ENCODE results near the gene LYSMD4.

The LYSMD4 gene

GRCh38 chr15:99749386-99749785 is 16.1 kb upstream of the LYSMD4 start:
- TF ChIP-seq ARNTL (CRISPR knock-in tag; IDR thresholded peaks at IDR 0.05; ENCODE audit: borderline replicate concordance, low read depth) (no peak), OSR1 (CRISPR knock-in tag; IDR thresholded peaks at IDR 0.05) (no peak), TOX (CRISPR knock-in tag; IDR thresholded peaks at IDR 0.05; ENCODE audit: borderline replicate concordance) (no peak), ZNF8 (CRISPR knock-in tag; IDR thresholded peaks at IDR 0.05) (no peak), PATZ1 (CRISPR knock-in tag; IDR thresholded peaks at IDR 0.05; ENCODE audit: borderline replicate concordance) (no peak), BACH2 (CRISPR knock-in tag; IDR thresholded peaks at IDR 0.05; ENCODE audit: borderline replicate concordance) (no peak), CSDC2 (CRISPR knock-in tag; IDR thresholded peaks at IDR 0.05) (no peak), CSRNP3 (CRISPR knock-in tag; IDR thresholded peaks at IDR 0.05) (no peak)
- TF ChIP-seq, protein P1, sequence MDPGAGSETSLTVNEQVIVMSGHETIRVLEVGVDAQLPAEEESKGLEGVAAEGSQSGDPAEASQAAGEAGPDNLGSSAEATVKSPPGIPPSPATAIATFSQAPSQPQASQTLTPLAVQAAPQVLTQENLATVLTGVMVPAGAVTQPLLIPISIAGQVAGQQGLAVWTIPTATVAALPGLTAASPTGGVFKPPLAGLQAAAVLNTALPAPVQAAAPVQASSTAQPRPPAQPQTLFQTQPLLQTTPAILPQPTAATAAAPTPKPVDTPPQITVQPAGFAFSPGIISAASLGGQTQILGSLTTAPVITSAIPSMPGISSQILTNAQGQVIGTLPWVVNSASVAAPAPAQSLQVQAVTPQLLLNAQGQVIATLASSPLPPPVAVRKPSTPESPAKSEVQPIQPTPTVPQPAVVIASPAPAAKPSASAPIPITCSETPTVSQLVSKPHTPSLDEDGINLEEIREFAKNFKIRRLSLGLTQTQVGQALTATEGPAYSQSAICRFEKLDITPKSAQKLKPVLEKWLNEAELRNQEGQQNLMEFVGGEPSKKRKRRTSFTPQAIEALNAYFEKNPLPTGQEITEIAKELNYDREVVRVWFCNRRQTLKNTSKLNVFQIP (CRISPR knock-in tag; IDR thresholded peaks at IDR 0.05; ENCODE audit: borderline replicate concordance, low read depth): no peak
- ATAC-seq: no peak

DNA sequence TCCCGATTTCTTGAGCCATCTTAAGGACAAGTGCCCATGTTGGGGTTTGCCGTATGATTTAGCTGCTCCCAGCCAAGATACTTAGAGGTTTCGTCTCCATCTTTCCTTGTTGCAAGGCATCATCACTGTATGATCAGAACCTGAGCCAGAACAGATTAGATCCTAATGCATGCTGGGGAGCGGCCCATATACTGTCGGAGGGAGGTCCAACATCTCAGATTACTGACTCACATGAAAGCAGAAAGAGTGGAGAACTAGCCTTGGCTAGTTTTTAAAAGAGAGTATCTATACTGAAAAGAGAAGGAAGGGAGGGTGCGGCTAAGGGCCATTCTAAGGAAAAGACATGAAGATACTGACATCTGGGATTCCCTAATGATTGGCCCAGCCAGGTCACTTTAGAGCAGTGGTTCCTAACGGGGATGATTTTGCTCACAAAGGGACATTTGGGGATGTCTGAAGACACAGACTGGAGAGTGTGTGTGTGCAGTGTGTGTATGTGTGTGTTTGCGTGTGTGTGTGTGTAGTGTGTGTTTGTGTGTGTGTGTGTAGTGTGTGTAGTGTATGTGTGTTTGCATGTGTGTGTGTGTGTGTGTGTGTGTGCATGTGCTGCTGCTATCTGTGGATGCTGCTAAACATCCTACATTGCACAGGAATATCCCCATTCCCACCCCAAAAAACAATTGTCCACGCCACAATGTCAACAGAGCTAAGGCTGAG is 12.3 kb upstream of the LYSMD4 start:
- TF ChIP-seq SNAI2 (CRISPR knock-in tag; IDR thresholded peaks at IDR 0.05): no peak
- TF ChIP-seq RARB (CRISPR knock-in tag; IDR thresholded peaks at IDR 0.05): no peak
- TF ChIP-seq PATZ1 (CRISPR knock-in tag; IDR thresholded peaks at IDR 0.05; ENCODE audit: borderline replicate concordance): no peak
- TF ChIP-seq ISL1 (CRISPR knock-in tag; IDR thresholded peaks at IDR 0.05): no peak
- TF ChIP-seq ZNF8 (CRISPR knock-in tag; IDR thresholded peaks at IDR 0.05): no peak
- no peak for TF ChIP-seq TCF4 (CRISPR knock-in tag; IDR thresholded peaks at IDR 0.05; ENCODE audit: borderline replicate concordance)
- no peak for TF ChIP-seq CSDC2 (CRISPR knock-in tag; IDR thresholded peaks at IDR 0.05)
- no peak for TF ChIP-seq ZFP30 (CRISPR knock-in tag; IDR thresholded peaks at IDR 0.05)
- no peak for TF ChIP-seq ZNF70 (CRISPR knock-in tag; IDR thresholded peaks at IDR 0.05)
- TF ChIP-seq GLIS3 (CRISPR knock-in tag; IDR thresholded peaks at IDR 0.05): no peak
- no peak for TF ChIP-seq OSR1 (CRISPR knock-in tag; IDR thresholded peaks at IDR 0.05)
- no peak for TF ChIP-seq ZFP3 (CRISPR knock-in tag; IDR thresholded peaks at IDR 0.05)
- TF ChIP-seq CSRNP3 (CRISPR knock-in tag; IDR thresholded peaks at IDR 0.05): no peak
- TF ChIP-seq, protein P2, sequence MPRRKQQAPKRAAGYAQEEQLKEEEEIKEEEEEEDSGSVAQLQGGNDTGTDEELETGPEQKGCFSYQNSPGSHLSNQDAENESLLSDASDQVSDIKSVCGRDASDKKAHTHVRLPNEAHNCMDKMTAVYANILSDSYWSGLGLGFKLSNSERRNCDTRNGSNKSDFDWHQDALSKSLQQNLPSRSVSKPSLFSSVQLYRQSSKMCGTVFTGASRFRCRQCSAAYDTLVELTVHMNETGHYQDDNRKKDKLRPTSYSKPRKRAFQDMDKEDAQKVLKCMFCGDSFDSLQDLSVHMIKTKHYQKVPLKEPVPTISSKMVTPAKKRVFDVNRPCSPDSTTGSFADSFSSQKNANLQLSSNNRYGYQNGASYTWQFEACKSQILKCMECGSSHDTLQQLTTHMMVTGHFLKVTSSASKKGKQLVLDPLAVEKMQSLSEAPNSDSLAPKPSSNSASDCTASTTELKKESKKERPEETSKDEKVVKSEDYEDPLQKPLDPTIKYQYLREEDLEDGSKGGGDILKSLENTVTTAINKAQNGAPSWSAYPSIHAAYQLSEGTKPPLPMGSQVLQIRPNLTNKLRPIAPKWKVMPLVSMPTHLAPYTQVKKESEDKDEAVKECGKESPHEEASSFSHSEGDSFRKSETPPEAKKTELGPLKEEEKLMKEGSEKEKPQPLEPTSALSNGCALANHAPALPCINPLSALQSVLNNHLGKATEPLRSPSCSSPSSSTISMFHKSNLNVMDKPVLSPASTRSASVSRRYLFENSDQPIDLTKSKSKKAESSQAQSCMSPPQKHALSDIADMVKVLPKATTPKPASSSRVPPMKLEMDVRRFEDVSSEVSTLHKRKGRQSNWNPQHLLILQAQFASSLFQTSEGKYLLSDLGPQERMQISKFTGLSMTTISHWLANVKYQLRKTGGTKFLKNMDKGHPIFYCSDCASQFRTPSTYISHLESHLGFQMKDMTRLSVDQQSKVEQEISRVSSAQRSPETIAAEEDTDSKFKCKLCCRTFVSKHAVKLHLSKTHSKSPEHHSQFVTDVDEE (CRISPR knock-in tag; IDR thresholded peaks at IDR 0.05): no peak
- TF ChIP-seq PPARA (CRISPR knock-in tag; IDR thresholded peaks at IDR 0.05; ENCODE audit: borderline replicate concordance): no peak
- no peak for TF ChIP-seq BACH2 (CRISPR knock-in tag; IDR thresholded peaks at IDR 0.05; ENCODE audit: borderline replicate concordance)
- TF ChIP-seq, protein P1 (CRISPR knock-in tag; IDR thresholded peaks at IDR 0.05; ENCODE audit: borderline replicate concordance, low read depth): no peak
- ATAC-seq: no peak
